IgD-negative memory B cell (primary cell): ENCODE measurements around the gene NFATC4. TPM values are rescaled to one million over a fixed set of nuclear protein-coding genes. Genes with fewer than 3 reads are reported as not detected.

Source experiments
- H3K27ac Mint-ChIP-seq, 3 donors: one replicate each; pipeline ENCODE4 v1.8.0; 2020 to 2022; ENCODE audit warnings: mild to moderate bottlenecking in 3 of 3, mixed read lengths in 3 of 3, moderate library complexity in 1 of 3
- H3K27me3 Mint-ChIP-seq: one replicate; pipeline ENCODE4 v1.8.0; 2021; ENCODE audit warnings: mixed read lengths
- H3K36me3 Mint-ChIP-seq: one replicate; pipeline ENCODE4 v1.8.0; 2020; ENCODE audit warnings: mild to moderate bottlenecking, mixed read lengths
- H3K4me1 Mint-ChIP-seq, 3 donors: one replicate each; pipeline ENCODE4 v1.8.0; 2020 to 2022; ENCODE audit warnings: mixed read lengths in 3 of 3, mild to moderate bottlenecking in 1 of 3
- H3K4me3 Mint-ChIP-seq, 4 donors: one replicate each; pipeline ENCODE4 v1.8.0; 2020 to 2022; ENCODE audit warnings: mild to moderate bottlenecking in 4 of 4, mixed read lengths in 4 of 4, moderate library complexity in 3 of 4
- H3K9me3 Mint-ChIP-seq, 3 donors: one replicate each; pipeline ENCODE4 v1.8.0; 2020 to 2021; ENCODE audit warnings: mixed read lengths in 3 of 3, mild to moderate bottlenecking in 1 of 3
- polyA plus RNA-seq: library from polyadenylated mRNA; unstranded; fragments of 300-500 nt; fragmentation: Illumina TruSeq; gene quantifications from one replicate; pipeline ENCODE4 v1.2.3, GENCODE V29; 2021

Gene NFATC4
- polyA plus RNA-seq, 1 donor from 2014 or later = 0.20 TPM

DNA sequence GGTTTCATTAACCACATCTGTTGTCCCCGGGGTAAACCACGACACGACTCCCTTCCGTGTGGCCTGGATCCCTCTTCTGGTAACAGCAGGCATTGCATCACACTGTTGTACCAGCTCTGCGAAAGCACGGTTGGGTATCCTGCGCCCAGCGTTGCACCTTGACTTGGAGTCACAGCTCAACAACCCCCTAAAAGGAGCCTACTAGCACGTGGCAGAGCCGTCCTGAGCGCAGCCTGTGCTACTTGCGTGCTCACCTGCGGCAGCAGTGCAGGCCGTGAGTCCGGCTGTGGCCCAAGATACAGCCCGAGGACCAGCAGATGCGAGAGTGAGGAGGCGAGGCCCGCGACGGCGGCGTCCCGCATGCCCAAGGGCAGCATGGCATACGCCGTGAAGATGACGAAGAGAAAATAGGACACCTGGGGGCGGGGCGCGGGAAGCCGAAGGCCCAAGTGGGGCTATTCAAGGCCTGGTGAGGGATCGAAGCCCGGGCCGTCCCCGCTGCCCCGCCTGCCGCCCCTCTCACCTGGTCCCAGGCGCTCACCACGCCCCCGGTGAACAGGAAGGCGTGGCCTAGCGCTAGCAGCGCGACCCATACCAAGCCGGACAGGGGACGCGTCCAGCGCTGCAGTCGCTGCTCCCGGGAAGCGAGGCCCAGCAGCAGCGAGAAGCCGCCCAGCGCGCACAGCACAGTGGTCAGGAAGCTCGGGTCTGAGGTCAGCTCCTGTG lies 35.6 kb upstream of the NFATC4 start:
- H3K36me3 Mint-ChIP-seq = peaks cover 5% of the 10 kb centered on the region
- H3K4me1 Mint-ChIP-seq = peaks cover 6 to 17% (median 17%) of the 10 kb centered on the region in 3 donors
- peaks cover 30% of the 10 kb centered on the region for H3K27me3 Mint-ChIP-seq
- no peaks in the 10 kb centered on the region for H3K9me3 Mint-ChIP-seq
- H3K27ac Mint-ChIP-seq = peak overlapping the region; percentile 3 to 94 (median 59)
- peak overlapping the region; percentile 70 to 92 (median 88) for H3K4me3 Mint-ChIP-seq

DNA sequence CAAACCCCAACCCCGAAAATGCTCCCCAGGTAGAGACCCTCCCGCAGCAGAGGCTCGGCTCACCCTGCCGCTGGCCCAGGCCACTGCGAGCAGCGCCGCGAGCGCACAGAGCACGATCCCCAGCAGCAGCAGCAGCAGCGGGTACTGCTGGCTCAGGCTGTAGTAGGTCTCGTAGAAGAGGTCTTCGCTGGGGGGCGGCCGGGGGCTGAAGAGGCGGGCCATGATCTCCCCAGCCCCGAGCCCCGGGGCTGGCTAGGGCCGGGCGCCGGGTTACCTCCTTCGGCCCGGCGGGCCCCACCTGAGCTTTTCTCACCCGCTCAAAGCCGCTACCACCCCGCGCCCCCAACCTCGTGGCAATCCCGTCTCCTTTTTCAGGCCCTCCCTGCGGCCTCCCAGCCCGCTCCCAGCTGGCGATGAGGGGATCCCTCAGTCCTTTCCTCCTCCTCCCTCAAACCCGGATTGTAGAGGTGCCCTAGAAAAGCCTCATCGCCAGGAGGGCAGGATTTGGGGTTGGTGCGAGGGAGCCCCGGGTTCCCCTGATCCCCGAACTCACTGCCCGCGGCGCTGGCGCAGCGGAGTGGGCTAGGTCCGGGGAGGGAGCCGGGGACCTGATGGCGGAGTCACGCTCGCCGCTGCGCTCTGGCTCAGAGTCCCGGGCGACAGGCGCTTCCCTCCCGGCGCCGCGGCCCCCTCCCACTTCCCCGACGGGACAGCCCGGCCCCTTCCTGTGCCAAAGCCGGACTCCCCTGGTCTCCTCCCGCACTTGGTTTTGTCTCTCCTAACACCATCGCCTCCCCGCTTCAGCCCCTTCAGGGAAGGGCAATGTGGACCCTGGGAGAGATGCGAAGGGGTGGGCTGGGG lies 33.3 kb upstream of the NFATC4 start, which contains the start of gene ADCY4:
TSS of gene ADCY4 (minus strand) at position 641 of the 861 bp plus-strand sequence. CDS start at position 222, 419 bp downstream.
- Mint-ChIP-seq H3K27ac (peak within 1 kb of the TSS in 2 of 3 donors; percentile 39 to 53), H3K9me3 (no peaks in the 10 kb centered on the region), H3K4me1 (peaks cover 8 to 27% (median 21%) of the 10 kb centered on the region in 3 donors), H3K36me3 (peaks cover 5% of the 10 kb centered on the region), H3K4me3 (peak within 1 kb of the TSS; percentile 34 to 81 (median 62)), H3K27me3 (peaks cover 28% of the 10 kb centered on the region)

DNA sequence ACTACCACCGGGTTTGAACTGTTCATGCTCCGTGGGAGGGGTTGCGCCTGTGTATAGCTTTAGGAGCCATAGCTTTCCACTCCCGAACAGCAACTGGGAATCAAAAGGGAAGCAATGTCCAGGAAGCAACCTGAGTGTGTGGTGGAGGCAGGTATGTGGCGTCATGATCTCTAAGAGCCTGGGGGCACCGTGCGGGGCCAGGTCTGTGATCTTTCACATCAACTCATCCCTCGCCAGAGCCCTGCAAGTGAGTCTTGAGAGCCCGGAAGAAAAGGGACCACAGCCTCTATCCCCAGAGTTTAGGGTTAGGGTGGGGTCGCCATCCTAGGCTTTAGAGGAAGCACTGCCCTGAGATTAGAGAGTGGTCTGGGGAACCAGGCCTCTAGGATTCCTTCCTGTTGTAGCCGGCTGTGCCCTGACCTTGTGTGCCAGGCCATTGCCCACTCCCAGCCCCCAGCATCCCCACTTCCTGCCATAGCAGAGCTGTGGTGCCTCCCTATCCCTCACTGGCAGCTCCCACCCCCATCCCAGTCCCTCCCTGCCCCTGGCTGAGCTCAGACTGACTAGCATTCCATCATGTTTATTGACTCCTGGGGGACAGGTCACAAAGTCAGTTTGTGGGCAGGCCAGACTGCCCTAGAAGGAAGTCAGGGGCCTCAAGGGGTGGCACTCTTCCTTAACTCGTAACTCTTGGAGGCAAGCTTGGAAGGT lies 32.4 kb upstream of the NFATC4 start:
- H3K4me1 Mint-ChIP-seq = peaks cover 13 to 26% (median 25%) of the 10 kb centered on the region in 3 donors
- peaks cover 5% of the 10 kb centered on the region for H3K36me3 Mint-ChIP-seq

DNA sequence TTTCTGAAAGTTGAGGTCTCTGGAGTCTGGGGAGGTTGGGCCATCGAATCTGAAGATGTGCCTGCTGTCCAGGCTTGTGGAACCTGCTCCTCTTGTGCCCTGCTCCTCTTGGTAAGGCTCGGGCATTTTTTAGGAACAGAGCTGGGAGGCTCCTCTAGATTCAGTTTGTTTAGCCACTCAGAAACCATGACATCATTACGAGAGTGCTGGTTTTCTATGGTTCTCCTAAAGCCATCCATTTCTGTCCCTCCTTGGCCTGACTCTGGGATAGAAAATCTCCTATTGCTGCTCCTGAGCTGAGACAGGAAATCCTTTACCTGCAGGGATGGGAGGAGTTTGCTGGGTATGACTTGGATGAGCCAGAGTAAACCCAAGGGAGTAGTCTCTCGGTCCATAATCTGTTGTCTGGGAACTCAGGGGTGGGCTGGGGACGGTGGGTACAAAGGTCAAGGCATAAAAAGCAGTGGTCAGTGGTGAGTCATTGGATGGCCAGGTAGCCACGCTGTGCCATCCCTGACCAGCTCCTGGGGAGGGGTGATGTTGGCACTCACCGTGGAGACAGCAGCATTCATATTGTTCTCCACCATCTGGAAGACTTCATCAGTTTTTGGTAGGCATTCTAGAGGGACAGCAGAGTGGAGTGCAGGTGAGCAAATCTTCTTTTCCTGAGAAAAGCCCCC lies 30.7 kb upstream of the NFATC4 start:
- peaks cover 9 to 21% (median 21%) of the 10 kb centered on the region in 3 donors for H3K4me1 Mint-ChIP-seq
- no peaks in the 10 kb centered on the region for H3K9me3 Mint-ChIP-seq
- peak overlapping the region in 3 of 4 donors; percentile 25 to 96 (median 59) for H3K4me3 Mint-ChIP-seq
- H3K27me3 Mint-ChIP-seq = peaks cover 25% of the 10 kb centered on the region
- H3K27ac Mint-ChIP-seq = no peak overlapping the region
- H3K36me3 Mint-ChIP-seq = peaks cover 5% of the 10 kb centered on the region

More for the DNA sequence above, 32.4 kb upstream of the NFATC4 start:
- Mint-ChIP-seq H3K4me3 (peak overlapping the region in 2 of 4 donors; percentile 34 to 76), H3K9me3 (no peaks in the 10 kb centered on the region), H3K27ac (no peak overlapping the region), H3K27me3 (peaks cover 28% of the 10 kb centered on the region)

DNA sequence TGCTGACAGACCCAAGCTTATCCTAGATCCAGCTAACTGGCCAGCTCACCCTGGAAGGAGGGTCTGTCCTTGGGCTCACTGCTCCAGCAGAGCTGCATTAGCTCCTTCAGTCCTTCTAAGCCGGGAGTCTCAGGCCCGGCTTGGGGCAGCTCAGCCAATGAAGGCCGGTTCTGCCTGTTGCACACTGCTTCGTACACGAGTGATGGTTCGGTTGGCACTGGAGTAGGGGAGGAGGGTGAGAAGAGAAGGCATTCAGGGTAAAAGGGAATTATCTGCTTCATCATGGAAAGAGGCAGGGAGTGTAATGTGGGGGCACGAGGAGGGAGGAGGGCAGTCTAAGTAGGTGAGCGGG lies 30.2 kb upstream of the NFATC4 start:
- Mint-ChIP-seq H3K9me3 (no peaks in the 10 kb centered on the region), H3K27me3 (peaks cover 19% of the 10 kb centered on the region), H3K4me3 (peak overlapping the region in 2 of 4 donors; percentile 25 to 96), H3K4me1 (peaks cover 7 to 19% (median 18%) of the 10 kb centered on the region in 3 donors), H3K27ac (no peak overlapping the region), H3K36me3 (peaks cover 5% of the 10 kb centered on the region)

DNA sequence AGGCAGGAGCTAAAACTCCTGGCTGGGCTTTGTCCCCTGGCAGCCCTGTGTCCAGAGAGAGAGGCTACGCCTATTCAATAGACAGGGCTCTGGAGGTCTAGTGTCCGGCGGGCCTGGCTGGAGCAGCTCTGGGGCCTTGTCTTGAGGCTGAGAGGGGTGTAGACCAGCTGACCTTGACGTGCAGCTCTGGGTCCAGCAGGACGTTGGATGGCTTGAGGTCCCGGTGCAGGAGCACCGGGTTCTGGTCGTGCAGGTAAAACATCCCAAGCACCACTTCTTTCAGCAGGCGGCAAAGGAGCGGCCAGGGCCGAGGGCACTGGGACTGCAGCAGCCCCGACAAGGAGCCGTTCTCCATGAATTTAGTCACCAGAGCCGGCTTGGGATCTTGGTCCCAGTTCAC lies 29.1 kb upstream of the NFATC4 start:
- Mint-ChIP-seq H3K9me3 (no peaks in the 10 kb centered on the region), H3K27ac (peak overlapping the region in 1 of 3 donors; percentile 94), H3K27me3 (peaks cover 11% of the 10 kb centered on the region), H3K4me3 (peak overlapping the region; percentile 94 to 98 (median 96)), H3K36me3 (peaks cover 5% of the 10 kb centered on the region), H3K4me1 (peaks cover 7 to 17% (median 17%) of the 10 kb centered on the region in 3 donors)

DNA sequence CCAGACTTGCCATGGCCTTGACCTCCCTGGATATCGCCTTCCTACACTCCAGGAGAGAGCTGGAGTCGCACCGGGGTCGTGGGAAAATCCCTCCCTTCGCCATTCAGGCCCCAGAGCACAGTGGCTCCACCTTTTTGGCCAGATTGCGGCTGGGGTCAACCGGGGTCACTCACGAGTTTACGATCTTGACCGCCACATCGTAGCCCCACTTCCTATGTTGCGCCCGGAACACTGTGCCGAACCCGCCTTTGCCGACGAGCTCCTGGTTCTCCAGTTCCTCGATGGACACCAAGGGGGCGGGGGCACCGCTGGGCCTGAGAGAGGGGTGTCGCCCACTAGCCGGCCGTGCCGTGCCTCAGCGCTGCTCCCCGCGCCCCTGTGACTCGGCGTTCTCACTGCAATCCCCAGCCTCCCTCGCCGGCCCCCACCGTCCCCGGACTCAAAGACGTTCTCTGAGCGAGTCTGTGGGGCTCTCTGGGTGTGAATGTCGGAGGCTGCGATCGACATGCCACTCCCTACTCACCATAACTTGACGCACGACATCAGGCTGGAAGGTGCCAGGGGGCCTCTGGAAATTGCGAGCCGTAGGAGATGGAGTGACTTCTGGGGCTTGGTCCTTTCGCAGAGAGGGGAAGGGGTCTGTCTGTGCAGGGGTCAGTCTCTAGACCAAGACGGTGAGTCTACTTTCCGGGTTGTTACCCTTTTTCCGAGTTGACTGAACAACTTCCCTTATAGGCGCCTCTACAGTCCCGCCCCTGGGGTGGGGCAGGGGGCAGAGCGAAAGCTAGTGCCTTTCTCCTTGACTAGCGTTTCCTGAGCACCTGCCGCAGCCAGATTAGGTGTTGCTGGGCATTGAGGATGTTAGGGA lies 28.5 kb upstream of the NFATC4 start, which contains the start of gene RIPK3:
TSS of gene RIPK3 (minus strand) at position 708 of the 868 bp plus-strand sequence. CDS start at position 543, 165 bp downstream.
- Mint-ChIP-seq H3K4me3 (peak within 1 kb of the TSS; percentile 94 to 98 (median 96)), H3K27ac (peak within 1 kb of the TSS; percentile 75 to 94 (median 91)), H3K9me3 (no peaks in the 10 kb centered on the region), H3K4me1 (peaks cover 7 to 14% (median 14%) of the 10 kb centered on the region in 3 donors), H3K27me3 (peaks cover 7% of the 10 kb centered on the region), H3K36me3 (peaks cover 5% of the 10 kb centered on the region)

DNA sequence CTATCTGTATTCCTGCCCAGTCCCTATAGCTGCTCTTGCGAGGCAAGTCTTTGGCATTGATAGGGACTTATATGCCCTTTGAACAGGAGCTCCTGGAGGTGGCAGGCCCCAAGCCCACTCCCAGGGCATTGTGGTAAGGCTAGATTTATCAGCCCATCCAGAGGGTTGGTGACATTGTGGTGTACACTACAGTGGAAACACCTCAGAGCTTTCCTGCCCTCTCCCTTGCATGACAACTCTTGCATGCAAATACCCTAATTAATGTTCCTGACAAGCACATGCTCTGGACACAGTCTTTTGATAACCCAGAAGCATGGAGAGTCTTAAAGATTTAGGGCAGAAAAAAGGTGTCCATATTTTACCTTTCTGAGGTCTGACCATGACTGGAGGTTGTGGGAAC lies 27.4 kb upstream of the NFATC4 start:
- Mint-ChIP-seq H3K4me1 (peaks cover 7 to 12% (median 12%) of the 10 kb centered on the region in 3 donors), H3K4me3 (peak overlapping the region in 2 of 4 donors; percentile 2 to 96), H3K27me3 (peaks cover 8% of the 10 kb centered on the region), H3K9me3 (no peaks in the 10 kb centered on the region), H3K27ac (no peak overlapping the region), H3K36me3 (peaks cover 5% of the 10 kb centered on the region)

DNA sequence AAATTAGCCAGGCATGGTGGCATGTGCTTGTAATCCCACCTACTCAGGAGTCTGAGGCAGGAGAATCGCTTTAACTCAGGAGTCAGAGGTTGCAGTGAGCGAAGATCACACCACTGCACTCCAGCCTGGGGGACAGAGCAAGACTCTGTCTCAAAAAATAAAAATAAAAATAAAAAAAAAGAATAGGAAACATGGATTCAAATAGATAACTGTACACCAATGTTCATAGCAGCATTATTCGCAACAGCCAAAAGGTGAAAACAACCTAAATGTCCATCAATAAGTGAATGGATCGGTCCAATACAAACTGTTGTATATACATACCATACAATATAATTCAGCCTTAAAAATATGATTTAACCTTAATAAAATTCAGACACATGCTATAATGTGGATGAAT lies 25.1 kb upstream of the NFATC4 start:
- Mint-ChIP-seq H3K4me1 (peaks cover 7 to 12% (median 9%) of the 10 kb centered on the region in 3 donors), H3K27ac (no peak overlapping the region), H3K4me3 (no peak overlapping the region), H3K36me3 (no peaks in the 10 kb centered on the region), H3K9me3 (no peaks in the 10 kb centered on the region), H3K27me3 (peaks cover 8% of the 10 kb centered on the region)

DNA sequence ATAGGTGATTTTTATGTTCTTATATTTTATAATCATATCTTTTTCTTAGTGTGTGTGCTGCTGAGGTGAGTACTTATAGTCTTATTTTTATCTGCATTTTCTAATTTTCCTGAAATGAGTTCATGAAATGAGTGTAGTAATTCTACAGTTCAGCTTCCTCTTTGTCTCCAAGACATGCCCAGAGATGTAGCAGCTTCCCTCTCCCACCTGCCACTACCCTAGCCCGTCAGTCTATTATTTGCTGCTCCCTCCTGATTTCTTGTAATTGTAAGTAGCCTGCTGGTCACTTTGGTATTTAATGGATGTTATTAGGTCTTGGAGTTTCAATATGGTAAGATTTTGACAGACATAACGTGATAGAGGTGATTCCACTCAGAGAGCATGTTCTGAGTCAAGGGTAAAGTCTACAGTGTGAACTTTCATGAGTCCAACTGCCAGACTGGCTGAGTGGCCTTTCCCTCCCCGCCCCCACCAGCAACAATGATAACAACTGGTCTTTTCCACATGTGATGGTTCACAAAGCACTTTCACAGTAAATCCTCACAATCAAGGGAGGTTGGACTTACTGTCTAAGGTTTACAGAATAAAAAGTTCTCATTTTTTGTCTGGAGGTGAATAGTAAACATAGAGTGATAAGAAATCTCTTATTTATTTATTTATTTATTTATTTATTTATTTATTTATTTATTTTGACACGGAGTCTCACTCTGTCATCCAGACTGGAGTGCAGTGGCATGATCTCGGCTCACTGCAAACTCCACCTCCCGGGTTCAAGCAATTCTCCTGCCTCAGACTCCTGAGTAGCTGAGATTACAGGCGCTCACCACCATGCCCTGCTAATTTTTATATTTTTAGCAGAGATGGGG lies 24.0 kb upstream of the NFATC4 start:
- Mint-ChIP-seq H3K27ac (no peak overlapping the region), H3K27me3 (peaks cover 8% of the 10 kb centered on the region), H3K4me1 (peaks cover 2 to 7% (median 6%) of the 10 kb centered on the region in 3 donors), H3K9me3 (no peaks in the 10 kb centered on the region), H3K36me3 (no peaks in the 10 kb centered on the region), H3K4me3 (no peak overlapping the region)

DNA sequence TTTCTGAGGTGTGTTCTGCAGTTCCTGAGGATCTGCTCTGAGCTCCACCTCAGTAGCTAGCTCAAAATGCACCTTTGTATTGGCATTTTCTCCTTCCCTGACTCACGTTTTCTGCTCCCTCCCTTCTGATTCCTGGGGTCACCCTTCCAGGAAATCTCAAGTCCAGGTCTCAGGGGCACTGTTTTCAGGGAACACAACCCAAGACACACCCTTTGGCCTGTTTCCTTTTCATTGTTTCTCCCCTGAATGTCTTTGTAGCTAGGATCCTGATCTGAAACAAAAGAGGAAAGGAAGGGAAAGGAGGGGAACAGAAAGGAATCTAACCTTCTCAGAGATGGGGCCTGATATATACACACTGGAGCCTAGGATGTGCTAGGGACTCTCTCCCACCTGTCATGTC lies 20.9 kb upstream of the NFATC4 start:
- Mint-ChIP-seq H3K36me3 (no peaks in the 10 kb centered on the region), H3K9me3 (no peaks in the 10 kb centered on the region), H3K4me1 (no peaks in the 10 kb centered on the region), H3K27me3 (peaks cover 16% of the 10 kb centered on the region), H3K4me3 (no peak overlapping the region), H3K27ac (no peak overlapping the region)

DNA sequence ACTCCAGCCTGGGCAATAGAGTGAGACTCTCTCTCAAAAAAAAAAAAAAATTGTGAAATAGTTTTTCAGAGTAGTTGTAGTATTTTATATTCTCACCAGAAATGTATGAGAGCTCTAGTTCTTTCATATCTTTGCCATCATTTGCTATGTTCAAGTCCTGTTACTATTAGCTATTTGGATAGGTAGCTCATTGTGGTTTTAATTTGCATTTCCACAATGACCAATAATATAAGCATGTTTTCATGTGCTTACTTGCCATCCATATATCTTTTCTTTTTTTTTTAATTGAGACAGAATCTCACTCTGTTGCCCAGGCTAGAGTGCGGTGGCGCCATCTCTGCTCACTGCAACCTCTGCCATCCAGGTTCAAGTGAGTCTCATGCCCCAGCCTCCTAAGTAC lies 19.8 kb upstream of the NFATC4 start:
- H3K27me3 Mint-ChIP-seq = peaks cover 22% of the 10 kb centered on the region
- H3K27ac Mint-ChIP-seq = no peak overlapping the region
- no peaks in the 10 kb centered on the region for H3K9me3 Mint-ChIP-seq
- H3K4me1 Mint-ChIP-seq = no peaks in the 10 kb centered on the region
- no peak overlapping the region for H3K4me3 Mint-ChIP-seq
- H3K36me3 Mint-ChIP-seq = no peaks in the 10 kb centered on the region

DNA sequence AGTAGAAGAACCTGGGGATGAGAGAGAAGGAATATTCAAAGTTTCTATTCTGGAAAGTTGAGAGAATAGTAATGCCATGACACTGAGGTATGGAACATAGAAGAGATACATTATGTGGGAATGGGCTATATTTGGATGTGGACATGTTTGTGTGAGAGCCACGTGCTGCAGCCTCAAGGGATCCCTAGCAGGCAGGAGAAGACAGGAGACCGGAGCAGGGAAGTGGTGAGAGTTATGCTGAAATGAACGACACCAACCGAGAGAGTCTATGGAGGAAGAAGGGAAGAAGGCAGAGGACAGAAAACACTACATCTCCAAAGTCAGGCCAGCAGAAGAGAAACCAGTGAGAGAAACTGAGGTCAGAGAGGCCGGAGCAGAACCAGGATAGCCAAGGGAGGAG lies 18.2 kb upstream of the NFATC4 start:
- Mint-ChIP-seq H3K9me3 (no peaks in the 10 kb centered on the region), H3K4me1 (no peaks in the 10 kb centered on the region), H3K27me3 (peaks cover 27% of the 10 kb centered on the region), H3K27ac (no peak overlapping the region), H3K36me3 (no peaks in the 10 kb centered on the region), H3K4me3 (no peak overlapping the region)
